Measurements from ENCODE around the gene FAM98C. TPM values are rescaled to one million over a fixed set of nuclear protein-coding genes. Genes with fewer than 3 reads are reported as not detected.

Gene FAM98C
- total and polyA plus RNA-seq, 2 donors = 5.1 to 27.9 TPM

GRCh38 chr19:38385057-38385803 lies 17.7 kb upstream of the FAM98C start:
- peaks cover 14% of the 10 kb centered on the region for H3K36me3 ChIP-seq (ENCODE audit: insufficient read depth)

GRCh38 chr19:38385804-38386257 lies 17.1 kb upstream of the FAM98C start:
- no peak for DNase-seq (ENCODE audit: extremely low spot score)
- H3K4me3 ChIP-seq (ENCODE audit: low read depth, low read length) = no peak overlapping the region
- WGBS = 52% methylated on average over 40 of the region's 40 CpGs
- H3K27ac ChIP-seq (ENCODE audit: low read depth) = no peak overlapping the region
- H3K4me1 ChIP-seq (ENCODE audit: insufficient read depth) = no peaks in the 10 kb centered on the region
- H3K36me3 ChIP-seq (ENCODE audit: insufficient read depth) = peaks cover 13% of the 10 kb centered on the region

More at GRCh38 chr19:38385057-38385803, 17.7 kb upstream of the FAM98C start:
- no peak for DNase-seq (ENCODE audit: extremely low spot score)
- Histone ChIP-seq H3K4me1 (ENCODE audit: insufficient read depth) (no peaks in the 10 kb centered on the region), H3K4me3 (ENCODE audit: low read depth, low read length) (no peak overlapping the region), H3K27ac (ENCODE audit: low read depth) (no peak overlapping the region)
- WGBS = 75% methylated on average over 40 of the region's 40 CpGs

- Histone ChIP-seq H3K36me3 (ENCODE audit: insufficient read depth) (peaks cover 9% of the 10 kb centered on the region), H3K4me3 (ENCODE audit: low read depth, low read length) (no peak overlapping the region), H3K4me1 (ENCODE audit: insufficient read depth) (no peaks in the 10 kb centered on the region), H3K27ac (ENCODE audit: low read depth) (no peak overlapping the region)
- DNase-seq (ENCODE audit: extremely low spot score) = no peak
- 43% methylated on average over 61 of the region's 61 CpGs for WGBS
Measured at GRCh38 chr19:38386300-38386970, 16.5 kb upstream of the FAM98C start.

GRCh38 chr19:38386971-38387549 lies 15.8 kb upstream of the FAM98C start:
- peak overlapping the region; percentile 36 for H3K4me3 ChIP-seq (ENCODE audit: low read depth, low read length)
- 7% methylated on average over 36 of the region's 36 CpGs for WGBS

GRCh38 chr19:38387550-38388348 lies 15.1 kb upstream of the FAM98C start, which contains the start of gene GGN:
TSS of gene GGN (minus strand) at chr19:38388034. CDS start at chr19:38387261, 773 bp downstream.
- no peak for DNase-seq (ENCODE audit: extremely low spot score)
- peak within 1 kb of the TSS; percentile 36 for H3K4me3 ChIP-seq (ENCODE audit: low read depth, low read length)
- no peak within 1 kb of the TSS for H3K27ac ChIP-seq (ENCODE audit: low read depth)
- peaks cover 6% of the 10 kb centered on the region for H3K36me3 ChIP-seq (ENCODE audit: insufficient read depth)
- no peaks in the 10 kb centered on the region for H3K4me1 ChIP-seq (ENCODE audit: insufficient read depth)
- WGBS = 1% methylated on average over 51 of the region's 51 CpGs

More at GRCh38 chr19:38386971-38387549, 15.8 kb upstream of the FAM98C start:
- Histone ChIP-seq H3K27ac (ENCODE audit: low read depth) (no peak overlapping the region), H3K36me3 (ENCODE audit: insufficient read depth) (peaks cover 6% of the 10 kb centered on the region), H3K4me1 (ENCODE audit: insufficient read depth) (no peaks in the 10 kb centered on the region)
- no peak for DNase-seq (ENCODE audit: extremely low spot score)

GRCh38 chr19:38388349-38389100 lies 14.4 kb upstream of the FAM98C start, which contains the start of gene SPRED3:
TSS of gene SPRED3 (plus strand) at chr19:38388697. CDS start at chr19:38390303, 1,606 bp downstream.
- H3K36me3 ChIP-seq (ENCODE audit: insufficient read depth) = no peaks in the 10 kb centered on the region
- under 1% methylated on average over 45 of the region's 46 CpGs for WGBS
- no peak for DNase-seq (ENCODE audit: extremely low spot score)
- H3K4me3 ChIP-seq (ENCODE audit: low read depth, low read length) = peak within 1 kb of the TSS; percentile 36
- H3K27ac ChIP-seq (ENCODE audit: low read depth) = no peak within 1 kb of the TSS
- no peaks in the 10 kb centered on the region for H3K4me1 ChIP-seq (ENCODE audit: insufficient read depth)

- peak overlapping the region; percentile 36 for H3K4me3 ChIP-seq (ENCODE audit: low read depth, low read length)
- no peak overlapping the region for H3K27ac ChIP-seq (ENCODE audit: low read depth)
- 5% methylated on average over 28 of the region's 28 CpGs for WGBS
- no peaks in the 10 kb centered on the region for H3K4me1 ChIP-seq (ENCODE audit: insufficient read depth)
- no peaks in the 10 kb centered on the region for H3K36me3 ChIP-seq (ENCODE audit: insufficient read depth)
- no peak for DNase-seq (ENCODE audit: extremely low spot score)
Measured at GRCh38 chr19:38389101-38389925, 13.6 kb upstream of the FAM98C start.

- H3K4me1 ChIP-seq (ENCODE audit: insufficient read depth) = no peaks in the 10 kb centered on the region
- no peak overlapping the region for H3K4me3 ChIP-seq (ENCODE audit: low read depth, low read length)
- H3K27ac ChIP-seq (ENCODE audit: low read depth) = no peak overlapping the region
- H3K36me3 ChIP-seq (ENCODE audit: insufficient read depth) = no peaks in the 10 kb centered on the region
- DNase-seq (ENCODE audit: extremely low spot score) = no peak
- WGBS = 33% methylated on average over 22 of the region's 22 CpGs
Measured at GRCh38 chr19:38389957-38390924, 12.7 kb upstream of the FAM98C start.

- no peak for DNase-seq (ENCODE audit: extremely low spot score)
- Histone ChIP-seq H3K36me3 (ENCODE audit: insufficient read depth) (no peaks in the 10 kb centered on the region), H3K27ac (ENCODE audit: low read depth) (no peak overlapping the region), H3K4me1 (ENCODE audit: insufficient read depth) (no peaks in the 10 kb centered on the region), H3K4me3 (ENCODE audit: low read depth, low read length) (no peak overlapping the region)
- 55% methylated on average over 8 of the region's 8 CpGs for WGBS
Measured at GRCh38 chr19:38391911-38392464, 10.9 kb upstream of the FAM98C start.

- H3K4me3 ChIP-seq (ENCODE audit: low read depth, low read length) = no peak overlapping the region
- DNase-seq (ENCODE audit: extremely low spot score) = no peak
- 72% methylated on average over 6 of the region's 6 CpGs for WGBS
- no peaks in the 10 kb centered on the region for H3K36me3 ChIP-seq (ENCODE audit: insufficient read depth)
- H3K27ac ChIP-seq (ENCODE audit: low read depth) = no peak overlapping the region
- no peaks in the 10 kb centered on the region for H3K4me1 ChIP-seq (ENCODE audit: insufficient read depth)
Measured at GRCh38 chr19:38392707-38393308, 10.1 kb upstream of the FAM98C start.

GRCh38 chr19:38394488-38394887 lies 8.4 kb upstream of the FAM98C start:
- no peak overlapping the region for H3K4me3 ChIP-seq (ENCODE audit: low read depth, low read length)
- no peak overlapping the region for H3K27ac ChIP-seq (ENCODE audit: low read depth)
- 5% methylated on average over 30 of the region's 30 CpGs for WGBS
- H3K36me3 ChIP-seq (ENCODE audit: insufficient read depth) = no peaks in the 10 kb centered on the region
- DNase-seq (ENCODE audit: extremely low spot score) = no peak
- no peaks in the 10 kb centered on the region for H3K4me1 ChIP-seq (ENCODE audit: insufficient read depth)

Data from urinary bladder (tissue), 4 donors.